Measurements from ENCODE around the gene SPTLC1. TPM values are rescaled to one million over a fixed set of nuclear protein-coding genes. Genes with fewer than 3 reads are reported as not detected.
"Not testable (repeated sequence)": the region's sequence is repeated elsewhere in the genome, so short reads cannot be mapped to it uniquely, and the experiment has no call there.

Gene SPTLC1
- total RNA-seq, 4 donors from 2014 or later, result 36.7 to 160 (median 112) TPM

GRCh38 chr9:92146610-92147009 lies 31.4 kb upstream of the SPTLC1 start:
- H3K4me3 ChIP-seq, result no peak overlapping the region
- H3K27me3 ChIP-seq, result peaks cover 9% of the 10 kb centered on the region
- intact Hi-C loops (cut with DNase I; ENCODE audit: low total_unique reads), result no loop called here
- DNase-seq, result no peak
- 50 to 61% methylated on average over 3 of the region's 3 CpGs for WGBS, 2 donors (ENCODE audit: low coverage in 1 of 2)
- in situ Hi-C loops (cut with MboI; ENCODE audit: low pct_ligation_motif_present in 1 of 4, low pct_unique_long_range_greater_than_20kb in 1 of 4, low sequenced_read_pairs in 3 of 4), result loop anchor here (25.0 kb wide), 4 partner anchors 91 to 641 kb away; no protein-coding TSS in a partner anchor
- H3K4me1 ChIP-seq, result peaks cover under 1 to 16% (median 12%) of the 10 kb centered on the region in 4 donors
- TF ChIP-seq POLR2AphosphoS5 (IDR thresholded peaks at IDR 0.05), result no peak
- no peak for TF ChIP-seq POLR2A (IDR thresholded peaks at IDR 0.05)
- TF ChIP-seq, protein P1, sequence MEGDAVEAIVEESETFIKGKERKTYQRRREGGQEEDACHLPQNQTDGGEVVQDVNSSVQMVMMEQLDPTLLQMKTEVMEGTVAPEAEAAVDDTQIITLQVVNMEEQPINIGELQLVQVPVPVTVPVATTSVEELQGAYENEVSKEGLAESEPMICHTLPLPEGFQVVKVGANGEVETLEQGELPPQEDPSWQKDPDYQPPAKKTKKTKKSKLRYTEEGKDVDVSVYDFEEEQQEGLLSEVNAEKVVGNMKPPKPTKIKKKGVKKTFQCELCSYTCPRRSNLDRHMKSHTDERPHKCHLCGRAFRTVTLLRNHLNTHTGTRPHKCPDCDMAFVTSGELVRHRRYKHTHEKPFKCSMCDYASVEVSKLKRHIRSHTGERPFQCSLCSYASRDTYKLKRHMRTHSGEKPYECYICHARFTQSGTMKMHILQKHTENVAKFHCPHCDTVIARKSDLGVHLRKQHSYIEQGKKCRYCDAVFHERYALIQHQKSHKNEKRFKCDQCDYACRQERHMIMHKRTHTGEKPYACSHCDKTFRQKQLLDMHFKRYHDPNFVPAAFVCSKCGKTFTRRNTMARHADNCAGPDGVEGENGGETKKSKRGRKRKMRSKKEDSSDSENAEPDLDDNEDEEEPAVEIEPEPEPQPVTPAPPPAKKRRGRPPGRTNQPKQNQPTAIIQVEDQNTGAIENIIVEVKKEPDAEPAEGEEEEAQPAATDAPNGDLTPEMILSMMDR (IDR thresholded peaks at IDR 0.05), result no peak
- no peak for TF ChIP-seq EP300 (IDR thresholded peaks at IDR 0.05; ENCODE audit: low read depth)
- peak overlapping the region; percentile 48 to 67 (median 50) for H3K27ac ChIP-seq
- no peaks in the 10 kb centered on the region for H3K36me3 ChIP-seq
- H3K9me3 ChIP-seq, result no peaks in the 10 kb centered on the region

DNA sequence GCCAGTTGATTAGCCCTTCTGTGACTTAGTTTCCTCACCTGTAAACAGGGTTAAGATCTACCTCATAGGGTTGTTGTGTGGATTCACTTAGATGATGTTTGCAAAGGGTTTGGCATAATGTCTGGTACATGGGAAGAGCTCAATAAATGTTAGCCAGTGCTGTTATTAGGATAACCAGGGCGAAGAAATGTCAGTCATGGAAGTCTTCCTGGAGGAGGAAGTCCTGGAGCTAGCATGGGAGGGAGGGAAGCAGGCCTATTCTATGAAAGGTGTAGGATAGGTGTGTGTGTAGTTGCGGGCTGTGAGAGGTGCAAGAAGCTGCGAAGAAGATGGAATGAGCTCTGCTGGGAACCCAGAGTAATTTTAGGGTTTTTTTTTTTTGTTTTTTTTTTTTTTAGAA lies 30.6 kb upstream of the SPTLC1 start:
- 89 to 93% methylated on average over 3 of the region's 3 CpGs for WGBS, 2 donors (ENCODE audit: low coverage in 1 of 2)
- H3K4me3 ChIP-seq; H3K27ac ChIP-seq; intact Hi-C loops (cut with DNase I; ENCODE audit: low total_unique reads); DNase-seq; H3K9me3 ChIP-seq; H3K36me3 ChIP-seq: not testable (repeated sequence)
- H3K27me3 ChIP-seq, result peaks cover 17% of the 10 kb centered on the region
- in situ Hi-C loops (cut with MboI; ENCODE audit: low pct_ligation_motif_present in 1 of 4, low pct_unique_long_range_greater_than_20kb in 1 of 4, low sequenced_read_pairs in 3 of 4), result loop anchor here (25.0 kb wide), 4 partner anchors 92 to 642 kb away; no protein-coding TSS in a partner anchor
- H3K4me1 ChIP-seq, result peaks cover 0 to 24% (median 15%) of the 10 kb centered on the region in 4 donors

DNA sequence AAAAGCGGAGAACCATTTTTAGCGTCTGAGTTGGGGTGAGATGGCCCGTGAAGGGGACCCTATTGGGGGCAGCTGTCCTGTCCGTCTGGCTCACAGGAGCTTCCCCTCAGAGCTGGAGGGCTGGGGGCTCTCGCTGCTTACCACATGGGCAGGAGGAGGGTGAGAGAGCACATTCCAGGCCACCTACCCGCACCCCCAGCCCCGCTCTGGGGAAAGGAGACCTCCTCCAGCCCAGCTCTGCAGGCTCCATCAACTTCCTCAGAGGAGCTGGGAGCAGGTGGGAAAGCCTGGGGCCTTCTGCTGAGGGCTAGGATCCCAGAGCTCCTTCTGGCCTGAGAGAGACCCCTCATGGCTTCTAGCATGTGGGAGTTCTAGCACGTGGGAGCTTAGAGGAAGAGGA lies 27.1 kb upstream of the SPTLC1 start:
- H3K27ac ChIP-seq, result no peak overlapping the region
- intact Hi-C loops (cut with DNase I; ENCODE audit: low total_unique reads), result no loop called here
- H3K9me3 ChIP-seq, result no peaks in the 10 kb centered on the region
- peaks cover 0 to 26% (median 17%) of the 10 kb centered on the region in 4 donors for H3K4me1 ChIP-seq
- no peak for DNase-seq
- in situ Hi-C loops (cut with MboI; ENCODE audit: low pct_ligation_motif_present in 1 of 4, low pct_unique_long_range_greater_than_20kb in 1 of 4, low sequenced_read_pairs in 3 of 4), result loop anchor here (25.0 kb wide), 4 partner anchors 95 to 645 kb away; no protein-coding TSS in a partner anchor
- no peak overlapping the region for H3K4me3 ChIP-seq
- no peaks in the 10 kb centered on the region for H3K36me3 ChIP-seq
- 76% methylated on average over 7 of the region's 8 CpGs; no CpG with 5 or more reads in 1 of the 2 donors for WGBS, 2 donors (ENCODE audit: low coverage in 1 of 2)
- peaks cover 21% of the 10 kb centered on the region for H3K27me3 ChIP-seq
- TF ChIP-seq, protein P1 (IDR thresholded peaks at IDR 0.05), result no peak
- TF ChIP-seq EP300 (IDR thresholded peaks at IDR 0.05; ENCODE audit: low read depth) (no peak), POLR2A (IDR thresholded peaks at IDR 0.05) (no peak), POLR2AphosphoS5 (IDR thresholded peaks at IDR 0.05) (no peak)

- 0 to 24% methylated on average over 2 to 40 of the region's 62 CpGs for WGBS, 2 donors (ENCODE audit: low coverage in 1 of 2)
- Histone ChIP-seq H3K4me3 (peak overlapping the region; percentile 15 to 40 (median 30)), H3K27me3 (peaks cover 21% of the 10 kb centered on the region), H3K27ac (peak overlapping the region in 1 of 4 donors; percentile 37), H3K36me3 (no peaks in the 10 kb centered on the region), H3K9me3 (no peaks in the 10 kb centered on the region), H3K4me1 (peaks cover 0 to 17% (median 8%) of the 10 kb centered on the region in 4 donors)
- DNase-seq, result no peak
- intact Hi-C loops (cut with DNase I; ENCODE audit: low total_unique reads), result no loop called here
- TF ChIP-seq EP300 (IDR thresholded peaks at IDR 0.05; ENCODE audit: low read depth), result no peak
- no peak for TF ChIP-seq POLR2AphosphoS5 (IDR thresholded peaks at IDR 0.05)
- TF ChIP-seq, protein P1 (IDR thresholded peaks at IDR 0.05), result no peak
- no peak for TF ChIP-seq POLR2A (IDR thresholded peaks at IDR 0.05)
- in situ Hi-C loops (cut with MboI; ENCODE audit: low pct_ligation_motif_present in 1 of 4, low pct_unique_long_range_greater_than_20kb in 1 of 4, low sequenced_read_pairs in 3 of 4), result loop anchor here (25.0 kb wide), 4 partner anchors 96 to 646 kb away; no protein-coding TSS in a partner anchor
Observed at GRCh38 chr9:92141144-92142129, 26.2 kb upstream of the SPTLC1 start.
